AG10803 (cell line): ENCODE results near the gene DNAJC7.

ENCODE experiments used
- DNase-seq: peaks from one replicate; pipeline ENCODE4 v3.0.0; 2010; ENCODE audit warnings: low read depth
- H3K4me3 ChIP-seq: 2 replicates; pipeline ENCODE4 v1.5.1; 2011; ENCODE audit warnings: mild to moderate bottlenecking, low read length, control low read depth
- CTCF ChIP-seq: conservative IDR thresholded peaks from 2 replicates; pipeline ENCODE4 v1.5.1; 2011; ENCODE audit warnings: mild to moderate bottlenecking, low read length, control low read depth, inconsistent platforms

DNAJC7 gene

GRCh38 chr17:42040818-42041217, 23.6 kb upstream of the DNAJC7 start:
- DNase-seq = no peak
- H3K4me3 ChIP-seq = no peak overlapping the region
- no peak for TF ChIP-seq CTCF

GRCh38 chr17:42039794-42040763, 22.8 kb upstream of the DNAJC7 start:
- no peak for DNase-seq
- H3K4me3 ChIP-seq = no peak overlapping the region
- TF ChIP-seq CTCF = no peak

GRCh38 chr17:42038221-42038973, 21.2 kb upstream of the DNAJC7 start:
- no peak overlapping the region for H3K4me3 ChIP-seq
- DNase-seq = no peak
- TF ChIP-seq CTCF = no peak

GRCh38 chr17:42034059-42034458, 16.8 kb upstream of the DNAJC7 start:
- TF ChIP-seq CTCF = no peak
- no peak for DNase-seq
- H3K4me3 ChIP-seq = no peak overlapping the region

GRCh38 chr17:42031584-42031983, 14.3 kb upstream of the DNAJC7 start:
- no peak for TF ChIP-seq CTCF
- no peak overlapping the region for H3K4me3 ChIP-seq

GRCh38 chr17:42028791-42029127, 11.5 kb upstream of the DNAJC7 start:
- no peak for TF ChIP-seq CTCF
- H3K4me3 ChIP-seq = no peak overlapping the region
- DNase-seq = no peak

More at GRCh38 chr17:42031584-42031983, 14.3 kb upstream of the DNAJC7 start:
- no peak for DNase-seq
